GM19372 (cell line): ENCODE measurements around the gene SLC6A5.

Experiments used
- ATAC-seq: cut with Tn5 transposase; IDR thresholded peaks from one replicate; pipeline ENCODE4 v1.9.1; 2021; ENCODE audit warnings: mild to moderate bottlenecking, low read depth, moderate library complexity; ENCODE audit not compliant: unreplicated experiment

The SLC6A5 gene

GRCh38 chr11:20668131-20668809, 68.9 kb downstream of the SLC6A5 start:
- no peak for ATAC-seq

GRCh38 chr11:20668844-20669819, 69.7 kb downstream of the SLC6A5 start, which contains the start of gene NELL1:
Gene NELL1, plus strand, starts transcription at chr11:20669586.
- no peak for ATAC-seq

- no peak for ATAC-seq
These were observed 70.6 kb downstream of the SLC6A5 start for GRCh38 chr11:20669820-20670684.

- ATAC-seq: no peak
These were observed 71.6 kb downstream of the SLC6A5 start for GRCh38 chr11:20670932-20671403.

GRCh38 chr11:20671856-20672546, 72.6 kb downstream of the SLC6A5 start:
- ATAC-seq: no peak

- ATAC-seq: no peak
These were observed 73.2 kb downstream of the SLC6A5 start for GRCh38 chr11:20672575-20672974.

- ATAC-seq: no peak
These were observed 77.2 kb downstream of the SLC6A5 start for GRCh38 chr11:20676658-20677057.

GRCh38 chr11:20688761-20689160, 89.4 kb downstream of the SLC6A5 start:
- ATAC-seq: no peak

GRCh38 chr11:20707876-20708275, 108.5 kb downstream of the SLC6A5 start:
- ATAC-seq: no peak
